GM21825 (cell line): ENCODE measurements around the gene LSM14B.

Source experiments
- ATAC-seq: cut with Tn5 transposase; IDR thresholded peaks from one replicate; pipeline ENCODE4 v1.9.1; 2021; ENCODE audit warnings: mild to moderate bottlenecking, moderate library complexity; ENCODE audit not compliant: unreplicated experiment

The LSM14B gene

GRCh38 chr20:62178316-62179161 is 56.3 kb downstream of the LSM14B start:
- ATAC-seq = no peak

GRCh38 chr20:62179162-62179504 is 56.9 kb downstream of the LSM14B start:
- ATAC-seq = no peak

GRCh38 chr20:62181808-62182207 is 59.5 kb downstream of the LSM14B start:
- no peak for ATAC-seq

GRCh38 chr20:62182469-62183425 is 60.5 kb downstream of the LSM14B start, which contains the start of gene MTG2:
Gene MTG2 (plus strand): TSS chr20:62183028. CDS start chr20:62193421, 10,393 bp downstream.
- ATAC-seq = peak; percentile 91

GRCh38 chr20:62183426-62184142 is 61.3 kb downstream of the LSM14B start:
- ATAC-seq = no peak
